ENCODE results near the gene SMIM29. TPM values are rescaled to one million over a fixed set of nuclear protein-coding genes. Genes with fewer than 3 reads are reported as not detected.
A peak's percentile ranks its signal among the peaks of the same experiment; 100 is the strongest.

Gene SMIM29
- total and polyA plus RNA-seq, 2 donors (not counting 1 experiment from before 2014, with no cell fraction given), result 16.7 to 36.3 TPM

- DNase-seq (ENCODE audit: low read depth in 2 of 2), result no peak
These were observed 22.7 kb downstream of the SMIM29 start for GRCh38 chr6:34226066-34226465.

GRCh38 chr6:34225551-34225950, 23.3 kb downstream of the SMIM29 start:
- H3K4me1 ChIP-seq (ENCODE audit: control insufficient read depth, extremely low read depth, insufficient read depth, low read length), result peaks cover 12% of the 10 kb centered on the region
- no peak overlapping the region for H3K4me3 ChIP-seq (replicated peaks in 1 of 4; ENCODE audit: control extremely low read depth in 1 of 4, insufficient read depth in 1 of 4, low read depth in 3 of 4, low read length in 4 of 4)
- no peaks in the 10 kb centered on the region for H3K36me3 ChIP-seq (ENCODE audit: control insufficient read depth, insufficient read depth, low read length)
- no peak overlapping the region for H3K27ac ChIP-seq (ENCODE audit: insufficient read depth, low read length)
- DNase-seq (ENCODE audit: low read depth in 2 of 2), result no peak
- no peak for TF ChIP-seq EZH2 (IDR thresholded peaks at IDR 0.05; ENCODE audit: low read length, missing control alignments)
- no peak for TF ChIP-seq CTCF (conservative IDR thresholded peaks at IDR 0.05 in 1 of 2, IDR thresholded peaks at IDR 0.05 in 1 of 2; ENCODE audit: low read depth in 1 of 2, low read length in 2 of 2)
- H3K27me3 ChIP-seq (ENCODE audit: control insufficient read depth, insufficient read depth, low read length), result no peaks in the 10 kb centered on the region
- H3K9ac ChIP-seq (ENCODE audit: insufficient read depth, low read length), result no peak overlapping the region
- no peaks in the 10 kb centered on the region for H3K79me2 ChIP-seq (ENCODE audit: control insufficient read depth, insufficient read depth, low read length)
- H2AFZ ChIP-seq (ENCODE audit: low read length), result no peak overlapping the region
- no peak overlapping the region for H3K4me2 ChIP-seq (ENCODE audit: extremely low read depth, insufficient read depth, low read length)
- H4K20me1 ChIP-seq (ENCODE audit: control insufficient read depth, extremely low read depth, insufficient read depth, low read length), result no peaks in the 10 kb centered on the region
- H3K9me3 ChIP-seq (ENCODE audit: control insufficient read depth, insufficient read depth, low read depth, low read length), result no peaks in the 10 kb centered on the region

More at GRCh38 chr6:34226066-34226465, 22.7 kb downstream of the SMIM29 start:
- no peak overlapping the region for H3K4me2 ChIP-seq (ENCODE audit: extremely low read depth, insufficient read depth, low read length)
- H3K4me3 ChIP-seq (replicated peaks in 1 of 4; ENCODE audit: control extremely low read depth in 1 of 4, insufficient read depth in 1 of 4, low read depth in 3 of 4, low read length in 4 of 4), result no peak overlapping the region
- H3K36me3 ChIP-seq (ENCODE audit: control insufficient read depth, insufficient read depth, low read length), result no peaks in the 10 kb centered on the region
- no peaks in the 10 kb centered on the region for H3K27me3 ChIP-seq (ENCODE audit: control insufficient read depth, insufficient read depth, low read length)
- H3K4me1 ChIP-seq (ENCODE audit: control insufficient read depth, extremely low read depth, insufficient read depth, low read length), result peaks cover 12% of the 10 kb centered on the region
- TF ChIP-seq CTCF (conservative IDR thresholded peaks at IDR 0.05 in 1 of 2, IDR thresholded peaks at IDR 0.05 in 1 of 2; ENCODE audit: low read depth in 1 of 2, low read length in 2 of 2), result no peak
- H3K79me2 ChIP-seq (ENCODE audit: control insufficient read depth, insufficient read depth, low read length), result no peaks in the 10 kb centered on the region
- no peaks in the 10 kb centered on the region for H4K20me1 ChIP-seq (ENCODE audit: control insufficient read depth, extremely low read depth, insufficient read depth, low read length)
- no peak overlapping the region for H3K9ac ChIP-seq (ENCODE audit: insufficient read depth, low read length)
- no peaks in the 10 kb centered on the region for H3K9me3 ChIP-seq (ENCODE audit: control insufficient read depth, insufficient read depth, low read depth, low read length)
- no peak overlapping the region for H3K27ac ChIP-seq (ENCODE audit: insufficient read depth, low read length)
- no peak overlapping the region for H2AFZ ChIP-seq (ENCODE audit: low read length)

GRCh38 chr6:34223956-34224940, 24.6 kb downstream of the SMIM29 start:
- Histone ChIP-seq H4K20me1 (ENCODE audit: control insufficient read depth, extremely low read depth, insufficient read depth, low read length) (no peaks in the 10 kb centered on the region), H3K27me3 (ENCODE audit: control insufficient read depth, insufficient read depth, low read length) (no peaks in the 10 kb centered on the region), H3K27ac (ENCODE audit: insufficient read depth, low read length) (peak overlapping the region; percentile 95), H2AFZ (ENCODE audit: low read length) (peak overlapping the region; percentile 98), H3K9me3 (ENCODE audit: control insufficient read depth, insufficient read depth, low read depth, low read length) (no peaks in the 10 kb centered on the region), H3K36me3 (ENCODE audit: control insufficient read depth, insufficient read depth, low read length) (no peaks in the 10 kb centered on the region), H3K79me2 (ENCODE audit: control insufficient read depth, insufficient read depth, low read length) (no peaks in the 10 kb centered on the region), H3K4me1 (ENCODE audit: control insufficient read depth, extremely low read depth, insufficient read depth, low read length) (peaks cover 12% of the 10 kb centered on the region), H3K9ac (ENCODE audit: insufficient read depth, low read length) (peak overlapping the region; percentile 75), H3K4me3 (replicated peaks in 1 of 4; ENCODE audit: control extremely low read depth in 1 of 4, insufficient read depth in 1 of 4, low read depth in 3 of 4, low read length in 4 of 4) (peak overlapping the region; percentile 39 to 60 (median 56)), H3K4me2 (ENCODE audit: extremely low read depth, insufficient read depth, low read length) (peak overlapping the region; percentile 100)
- peak; percentile 88 to 95 for DNase-seq (ENCODE audit: low read depth in 2 of 2)
- no peak for TF ChIP-seq EZH2 (IDR thresholded peaks at IDR 0.05; ENCODE audit: low read length, missing control alignments)
- TF ChIP-seq CTCF (conservative IDR thresholded peaks at IDR 0.05 in 1 of 2, IDR thresholded peaks at IDR 0.05 in 1 of 2; ENCODE audit: low read depth in 1 of 2, low read length in 2 of 2), result no peak

Data from fibroblast of lung (primary cell).